ENCODE data around the gene ANKLE2.

DNA sequence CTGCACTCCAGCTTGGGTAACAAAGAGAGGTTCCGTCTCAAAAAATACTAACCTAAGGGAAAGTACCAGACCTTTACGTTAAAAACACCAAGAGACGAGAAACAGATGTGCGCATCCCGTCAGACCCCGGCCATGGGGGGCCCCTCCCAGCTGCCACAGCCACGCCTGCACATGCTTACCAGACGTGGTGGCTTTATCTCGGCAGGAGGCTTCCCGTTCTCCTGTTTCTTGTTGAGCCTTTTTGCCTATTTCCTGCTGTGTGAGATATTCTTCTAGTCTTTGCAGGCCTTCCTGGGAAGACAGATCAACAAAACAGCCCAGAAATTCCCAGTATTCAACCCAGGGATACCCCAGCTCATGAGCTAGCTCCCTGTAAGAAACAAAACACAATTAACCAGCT, 27.4 kb downstream of the ANKLE2 start:
- no peak for TF ChIP-seq EP300 (IDR thresholded peaks at IDR 0.05)
- TF ChIP-seq, protein P1, sequence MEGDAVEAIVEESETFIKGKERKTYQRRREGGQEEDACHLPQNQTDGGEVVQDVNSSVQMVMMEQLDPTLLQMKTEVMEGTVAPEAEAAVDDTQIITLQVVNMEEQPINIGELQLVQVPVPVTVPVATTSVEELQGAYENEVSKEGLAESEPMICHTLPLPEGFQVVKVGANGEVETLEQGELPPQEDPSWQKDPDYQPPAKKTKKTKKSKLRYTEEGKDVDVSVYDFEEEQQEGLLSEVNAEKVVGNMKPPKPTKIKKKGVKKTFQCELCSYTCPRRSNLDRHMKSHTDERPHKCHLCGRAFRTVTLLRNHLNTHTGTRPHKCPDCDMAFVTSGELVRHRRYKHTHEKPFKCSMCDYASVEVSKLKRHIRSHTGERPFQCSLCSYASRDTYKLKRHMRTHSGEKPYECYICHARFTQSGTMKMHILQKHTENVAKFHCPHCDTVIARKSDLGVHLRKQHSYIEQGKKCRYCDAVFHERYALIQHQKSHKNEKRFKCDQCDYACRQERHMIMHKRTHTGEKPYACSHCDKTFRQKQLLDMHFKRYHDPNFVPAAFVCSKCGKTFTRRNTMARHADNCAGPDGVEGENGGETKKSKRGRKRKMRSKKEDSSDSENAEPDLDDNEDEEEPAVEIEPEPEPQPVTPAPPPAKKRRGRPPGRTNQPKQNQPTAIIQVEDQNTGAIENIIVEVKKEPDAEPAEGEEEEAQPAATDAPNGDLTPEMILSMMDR (IDR thresholded peaks at IDR 0.05) = no peak
- no peak for TF ChIP-seq POLR2A (IDR thresholded peaks at IDR 0.05)
